Measurements from ENCODE around the gene SKI.

SKI gene

GRCh38 chr1:2230781-2231531 lies 2.8 kb downstream of the SKI start:
- Histone ChIP-seq H3K36me3 (ENCODE audit: control insufficient read depth, insufficient read depth, low read length) (peaks cover 5% of the 10 kb centered on the region), H3K4me3 (ENCODE audit: insufficient read depth, low read depth, low read length, poor library complexity, severe bottlenecking) (peak overlapping the region; percentile 96), H3K27ac (ENCODE audit: insufficient read depth, low read length, poor library complexity, severe bottlenecking) (peak overlapping the region; percentile 90), H3K9me3 (ENCODE audit: control insufficient read depth, low read length) (no peaks in the 10 kb centered on the region), H3K4me1 (ENCODE audit: control insufficient read depth, insufficient read depth, low read length, poor library complexity, severe bottlenecking) (peaks cover 42% of the 10 kb centered on the region), H3K27me3 (replicated peaks; ENCODE audit: control insufficient read depth, insufficient read depth, low read length, poor library complexity, severe bottlenecking) (no peaks in the 10 kb centered on the region)
- DNase-seq: peak; percentile 60 to 73 (median 71)

- DNase-seq: peak; percentile 72 to 83 (median 83)
- H3K4me1 ChIP-seq (ENCODE audit: control insufficient read depth, insufficient read depth, low read length, poor library complexity, severe bottlenecking): peaks cover 48% of the 10 kb centered on the region
- H3K4me3 ChIP-seq (ENCODE audit: insufficient read depth, low read depth, low read length, poor library complexity, severe bottlenecking): peak overlapping the region; percentile 96
- H3K27ac ChIP-seq (ENCODE audit: insufficient read depth, low read length, poor library complexity, severe bottlenecking): peak overlapping the region; percentile 90
- no peaks in the 10 kb centered on the region for H3K9me3 ChIP-seq (ENCODE audit: control insufficient read depth, low read length)
- no peaks in the 10 kb centered on the region for H3K27me3 ChIP-seq (replicated peaks; ENCODE audit: control insufficient read depth, insufficient read depth, low read length, poor library complexity, severe bottlenecking)
- H3K36me3 ChIP-seq (ENCODE audit: control insufficient read depth, insufficient read depth, low read length): peaks cover 5% of the 10 kb centered on the region
These were observed 3.6 kb downstream of the SKI start for GRCh38 chr1:2231532-2232254.

GRCh38 chr1:2232255-2232915 lies 4.3 kb downstream of the SKI start:
- no peak for DNase-seq
- H3K4me3 ChIP-seq (ENCODE audit: insufficient read depth, low read depth, low read length, poor library complexity, severe bottlenecking): peak overlapping the region; percentile 96
- no peaks in the 10 kb centered on the region for H3K27me3 ChIP-seq (replicated peaks; ENCODE audit: control insufficient read depth, insufficient read depth, low read length, poor library complexity, severe bottlenecking)
- peaks cover 5% of the 10 kb centered on the region for H3K36me3 ChIP-seq (ENCODE audit: control insufficient read depth, insufficient read depth, low read length)
- peaks cover 52% of the 10 kb centered on the region for H3K4me1 ChIP-seq (ENCODE audit: control insufficient read depth, insufficient read depth, low read length, poor library complexity, severe bottlenecking)
- H3K9me3 ChIP-seq (ENCODE audit: control insufficient read depth, low read length): no peaks in the 10 kb centered on the region
- peak overlapping the region; percentile 90 for H3K27ac ChIP-seq (ENCODE audit: insufficient read depth, low read length, poor library complexity, severe bottlenecking)

GRCh38 chr1:2232916-2233438 lies 4.9 kb downstream of the SKI start:
- H3K4me3 ChIP-seq (ENCODE audit: insufficient read depth, low read depth, low read length, poor library complexity, severe bottlenecking): peak overlapping the region; percentile 96
- peaks cover 57% of the 10 kb centered on the region for H3K4me1 ChIP-seq (ENCODE audit: control insufficient read depth, insufficient read depth, low read length, poor library complexity, severe bottlenecking)
- no peaks in the 10 kb centered on the region for H3K9me3 ChIP-seq (ENCODE audit: control insufficient read depth, low read length)
- H3K27ac ChIP-seq (ENCODE audit: insufficient read depth, low read length, poor library complexity, severe bottlenecking): peak overlapping the region; percentile 90
- no peaks in the 10 kb centered on the region for H3K27me3 ChIP-seq (replicated peaks; ENCODE audit: control insufficient read depth, insufficient read depth, low read length, poor library complexity, severe bottlenecking)
- peaks cover 5% of the 10 kb centered on the region for H3K36me3 ChIP-seq (ENCODE audit: control insufficient read depth, insufficient read depth, low read length)
- DNase-seq: no peak

- H3K27ac ChIP-seq (ENCODE audit: insufficient read depth, low read length, poor library complexity, severe bottlenecking): peak overlapping the region; percentile 90
- H3K9me3 ChIP-seq (ENCODE audit: control insufficient read depth, low read length): no peaks in the 10 kb centered on the region
- no peaks in the 10 kb centered on the region for H3K27me3 ChIP-seq (replicated peaks; ENCODE audit: control insufficient read depth, insufficient read depth, low read length, poor library complexity, severe bottlenecking)
- no peak for DNase-seq
- peak overlapping the region; percentile 96 for H3K4me3 ChIP-seq (ENCODE audit: insufficient read depth, low read depth, low read length, poor library complexity, severe bottlenecking)
- H3K36me3 ChIP-seq (ENCODE audit: control insufficient read depth, insufficient read depth, low read length): peaks cover 5% of the 10 kb centered on the region
- peaks cover 62% of the 10 kb centered on the region for H3K4me1 ChIP-seq (ENCODE audit: control insufficient read depth, insufficient read depth, low read length, poor library complexity, severe bottlenecking)
These were observed 5.3 kb downstream of the SKI start for GRCh38 chr1:2233468-2233867.

GRCh38 chr1:2233997-2234761 lies 6.1 kb downstream of the SKI start:
- H3K36me3 ChIP-seq (ENCODE audit: control insufficient read depth, insufficient read depth, low read length): peaks cover 5% of the 10 kb centered on the region
- peak overlapping the region; percentile 90 for H3K27ac ChIP-seq (ENCODE audit: insufficient read depth, low read length, poor library complexity, severe bottlenecking)
- H3K4me1 ChIP-seq (ENCODE audit: control insufficient read depth, insufficient read depth, low read length, poor library complexity, severe bottlenecking): peaks cover 69% of the 10 kb centered on the region
- H3K4me3 ChIP-seq (ENCODE audit: insufficient read depth, low read depth, low read length, poor library complexity, severe bottlenecking): peak overlapping the region; percentile 96
- H3K9me3 ChIP-seq (ENCODE audit: control insufficient read depth, low read length): no peaks in the 10 kb centered on the region
- peak; percentile 76 to 82 (median 79) for DNase-seq
- no peaks in the 10 kb centered on the region for H3K27me3 ChIP-seq (replicated peaks; ENCODE audit: control insufficient read depth, insufficient read depth, low read length, poor library complexity, severe bottlenecking)

GRCh38 chr1:2234762-2235113 lies 6.6 kb downstream of the SKI start:
- Histone ChIP-seq H3K4me1 (ENCODE audit: control insufficient read depth, insufficient read depth, low read length, poor library complexity, severe bottlenecking) (peaks cover 75% of the 10 kb centered on the region), H3K27ac (ENCODE audit: insufficient read depth, low read length, poor library complexity, severe bottlenecking) (peak overlapping the region; percentile 90), H3K4me3 (ENCODE audit: insufficient read depth, low read depth, low read length, poor library complexity, severe bottlenecking) (peak overlapping the region; percentile 96), H3K9me3 (ENCODE audit: control insufficient read depth, low read length) (no peaks in the 10 kb centered on the region), H3K36me3 (ENCODE audit: control insufficient read depth, insufficient read depth, low read length) (peaks cover 4% of the 10 kb centered on the region), H3K27me3 (replicated peaks; ENCODE audit: control insufficient read depth, insufficient read depth, low read length, poor library complexity, severe bottlenecking) (no peaks in the 10 kb centered on the region)
- peak in 1 of 3 donors; percentile 54 for DNase-seq

- H3K36me3 ChIP-seq (ENCODE audit: control insufficient read depth, insufficient read depth, low read length): no peaks in the 10 kb centered on the region
- H3K4me1 ChIP-seq (ENCODE audit: control insufficient read depth, insufficient read depth, low read length, poor library complexity, severe bottlenecking): peaks cover 82% of the 10 kb centered on the region
- H3K4me3 ChIP-seq (ENCODE audit: insufficient read depth, low read depth, low read length, poor library complexity, severe bottlenecking): no peak overlapping the region
- H3K9me3 ChIP-seq (ENCODE audit: control insufficient read depth, low read length): no peaks in the 10 kb centered on the region
- DNase-seq: no peak
- peak overlapping the region; percentile 90 for H3K27ac ChIP-seq (ENCODE audit: insufficient read depth, low read length, poor library complexity, severe bottlenecking)
- H3K27me3 ChIP-seq (replicated peaks; ENCODE audit: control insufficient read depth, insufficient read depth, low read length, poor library complexity, severe bottlenecking): no peaks in the 10 kb centered on the region
These were observed 7.3 kb downstream of the SKI start for GRCh38 chr1:2235300-2235998.
